Fibroblast of pulmonary artery (primary cell): Measurements from ENCODE around the gene VPREB1.
"Not testable (repeated sequence)": the region's sequence is repeated elsewhere in the genome, so short reads cannot be mapped to it uniquely, and the experiment has no call there.

Experiments used
- DNase-seq: peaks from one replicate; pipeline ENCODE4 v3.0.0-alpha.2; 2010; ENCODE audit warnings: low read depth
- H3K4me3 ChIP-seq: replicated peaks from 2 replicates; pipeline ENCODE4 v1.5.1; 2011; ENCODE audit warnings: low read depth, mild to moderate bottlenecking, control low read depth, low read length, moderate library complexity

Gene VPREB1

GRCh38 chr22:22293436-22293835 is 48.9 kb downstream of the VPREB1 start:
- DNase-seq, H3K4me3 ChIP-seq: not testable (repeated sequence)

GRCh38 chr22:22294641-22295040 is 50.1 kb downstream of the VPREB1 start:
- DNase-seq, H3K4me3 ChIP-seq: not testable (repeated sequence)
